22Rv1 (cell line): ENCODE measurements around the gene MACIR.

Experiments used
- H3K27ac ChIP-seq: fragments of 450-650 bp; 2 replicates; pipeline ENCODE4 v1.5.1; 2017
- CTCF ChIP-seq: fragments of 450-650 bp; IDR thresholded peaks from 2 replicates; pipeline ENCODE4 v1.5.1; 2017; ENCODE audit warnings: mild to moderate bottlenecking
- ZFX ChIP-seq: fragments of 450-650 bp; IDR thresholded peaks from 2 replicates; pipeline ENCODE4 v1.6.1; 2017; ENCODE audit warnings: antibody characterized with exemption, borderline replicate concordance

The MACIR gene

GRCh38 chr5:103273952-103274351 is 15.4 kb downstream of the MACIR start:
- TF ChIP-seq ZFX (no peak), CTCF (no peak)
- no peak overlapping the region for H3K27ac ChIP-seq

- H3K27ac ChIP-seq, result no peak overlapping the region
- TF ChIP-seq ZFX, result no peak
- no peak for TF ChIP-seq CTCF
Measured at GRCh38 chr5:103275851-103276250, 17.3 kb downstream of the MACIR start.

GRCh38 chr5:103280967-103281366 is 22.4 kb downstream of the MACIR start:
- H3K27ac ChIP-seq, result no peak overlapping the region
- no peak for TF ChIP-seq CTCF
- no peak for TF ChIP-seq ZFX

GRCh38 chr5:103283120-103283519 is 24.6 kb downstream of the MACIR start:
- H3K27ac ChIP-seq, result peak overlapping the region; percentile 64
- TF ChIP-seq CTCF (no peak), ZFX (no peak)

- peak overlapping the region; percentile 64 for H3K27ac ChIP-seq
- TF ChIP-seq CTCF (no peak), ZFX (no peak)
Measured at GRCh38 chr5:103283869-103284268, 25.3 kb downstream of the MACIR start.

- no peak for TF ChIP-seq CTCF
- TF ChIP-seq ZFX, result no peak
- no peak overlapping the region for H3K27ac ChIP-seq
Measured at GRCh38 chr5:103286622-103287021, 28.1 kb downstream of the MACIR start.

GRCh38 chr5:103289024-103289423 is 30.5 kb downstream of the MACIR start:
- TF ChIP-seq ZFX (no peak), CTCF (no peak)
- H3K27ac ChIP-seq, result no peak overlapping the region
